Muscle layer of colon (tissue), 2 donors: ENCODE results near the gene OR52D1.

Experiments used
- H3K27ac ChIP-seq: one replicate; pipeline ENCODE4 v1.7.0; 2013; ENCODE audit warnings: low read depth, mild to moderate bottlenecking, low read length, moderate library complexity
- H3K27me3 ChIP-seq, 2 donors: one replicate each; pipeline ENCODE4 v1.7.0; 2013; ENCODE audit warnings: low read length in 2 of 2, mild to moderate bottlenecking in 2 of 2; ENCODE audit not compliant: insufficient read depth in 2 of 2, control insufficient read depth in 1 of 2
- H3K36me3 ChIP-seq: one replicate; pipeline ENCODE4 v1.7.0; 2013; ENCODE audit warnings: mild to moderate bottlenecking, low read length; ENCODE audit not compliant: insufficient read depth
- H3K4me1 ChIP-seq: one replicate; pipeline ENCODE4 v1.7.0; 2013; ENCODE audit warnings: mild to moderate bottlenecking, low read length; ENCODE audit not compliant: insufficient read depth
- H3K4me3 ChIP-seq, 2 donors: one replicate each; pipeline ENCODE4 v1.7.0; 2013; ENCODE audit warnings: low read length in 2 of 2, low read depth in 1 of 2, mild to moderate bottlenecking in 1 of 2, moderate library complexity in 1 of 2
- H3K9ac ChIP-seq: one replicate; pipeline ENCODE4 v1.7.0; 2013; ENCODE audit warnings: low read length
- H3K9me3 ChIP-seq: one replicate; pipeline ENCODE4 v1.7.0; 2013; ENCODE audit warnings: mild to moderate bottlenecking, low read length
- donor health status: abdominal sarcoma.
- donor health status: Adenocarcinoma of cecum.

Gene OR52D1

GRCh38 chr11:5516599-5516998, 28.1 kb downstream of the OR52D1 start, which contains the start of gene UBQLNL:
Gene UBQLNL, minus strand, starts transcription at chr11:5516699. Its CDS starts 258 bp downstream, at chr11:5516441.
- H3K9ac ChIP-seq: no peak within 1 kb of the TSS
- no peak within 1 kb of the TSS for H3K27ac ChIP-seq
- no peaks in the 10 kb centered on the region for H3K27me3 ChIP-seq
- H3K4me1 ChIP-seq: no peaks in the 10 kb centered on the region
- no peaks in the 10 kb centered on the region for H3K9me3 ChIP-seq
- H3K36me3 ChIP-seq: no peaks in the 10 kb centered on the region
- H3K4me3 ChIP-seq: no peak within 1 kb of the TSS

GRCh38 chr11:5521540-5521939, 33.1 kb downstream of the OR52D1 start:
- no peak overlapping the region for H3K4me3 ChIP-seq
- no peaks in the 10 kb centered on the region for H3K36me3 ChIP-seq
- H3K27ac ChIP-seq: no peak overlapping the region
- H3K9me3 ChIP-seq: no peaks in the 10 kb centered on the region
- no peaks in the 10 kb centered on the region for H3K27me3 ChIP-seq
- no peaks in the 10 kb centered on the region for H3K4me1 ChIP-seq
- no peak overlapping the region for H3K9ac ChIP-seq

GRCh38 chr11:5522308-5522707, 33.8 kb downstream of the OR52D1 start:
- no peak overlapping the region for H3K4me3 ChIP-seq
- no peaks in the 10 kb centered on the region for H3K9me3 ChIP-seq
- no peak overlapping the region for H3K27ac ChIP-seq
- H3K9ac ChIP-seq: no peak overlapping the region
- no peaks in the 10 kb centered on the region for H3K36me3 ChIP-seq
- no peaks in the 10 kb centered on the region for H3K4me1 ChIP-seq
- H3K27me3 ChIP-seq: no peaks in the 10 kb centered on the region

- H3K9me3 ChIP-seq: no peaks in the 10 kb centered on the region
- no peaks in the 10 kb centered on the region for H3K27me3 ChIP-seq
- no peaks in the 10 kb centered on the region for H3K4me1 ChIP-seq
- no peak overlapping the region for H3K9ac ChIP-seq
- H3K36me3 ChIP-seq: no peaks in the 10 kb centered on the region
- no peak overlapping the region for H3K27ac ChIP-seq
- no peak overlapping the region for H3K4me3 ChIP-seq
Measured at GRCh38 chr11:5524756-5525155, 36.3 kb downstream of the OR52D1 start.

GRCh38 chr11:5527716-5528115, 39.2 kb downstream of the OR52D1 start:
- no peak overlapping the region for H3K27ac ChIP-seq
- no peak overlapping the region for H3K4me3 ChIP-seq
- no peaks in the 10 kb centered on the region for H3K36me3 ChIP-seq
- no peak overlapping the region for H3K9ac ChIP-seq
- H3K27me3 ChIP-seq: no peaks in the 10 kb centered on the region
- no peaks in the 10 kb centered on the region for H3K9me3 ChIP-seq
- no peaks in the 10 kb centered on the region for H3K4me1 ChIP-seq

GRCh38 chr11:5528495-5528894, 40.0 kb downstream of the OR52D1 start:
- no peaks in the 10 kb centered on the region for H3K27me3 ChIP-seq

GRCh38 chr11:5531053-5531831, 42.8 kb downstream of the OR52D1 start:
- Histone ChIP-seq H3K27me3 (no peaks in the 10 kb centered on the region), H3K4me1 (no peaks in the 10 kb centered on the region), H3K4me3 (no peak overlapping the region), H3K9me3 (no peaks in the 10 kb centered on the region), H3K27ac (no peak overlapping the region), H3K36me3 (no peaks in the 10 kb centered on the region), H3K9ac (no peak overlapping the region)

More at GRCh38 chr11:5528495-5528894, 40.0 kb downstream of the OR52D1 start:
- no peaks in the 10 kb centered on the region for H3K36me3 ChIP-seq
- H3K4me3 ChIP-seq: no peak overlapping the region
- H3K27ac ChIP-seq: no peak overlapping the region
- no peak overlapping the region for H3K9ac ChIP-seq
- H3K4me1 ChIP-seq: no peaks in the 10 kb centered on the region
- no peaks in the 10 kb centered on the region for H3K9me3 ChIP-seq

GRCh38 chr11:5534046-5534445, 45.6 kb downstream of the OR52D1 start:
- Histone ChIP-seq H3K9me3 (no peaks in the 10 kb centered on the region), H3K9ac (no peak overlapping the region), H3K27me3 (no peaks in the 10 kb centered on the region), H3K4me3 (no peak overlapping the region), H3K4me1 (no peaks in the 10 kb centered on the region), H3K36me3 (no peaks in the 10 kb centered on the region), H3K27ac (no peak overlapping the region)

- Histone ChIP-seq H3K9ac (no peak overlapping the region), H3K36me3 (no peaks in the 10 kb centered on the region), H3K27me3 (no peaks in the 10 kb centered on the region), H3K27ac (no peak overlapping the region), H3K4me1 (no peaks in the 10 kb centered on the region), H3K9me3 (no peaks in the 10 kb centered on the region), H3K4me3 (no peak overlapping the region)
Measured at GRCh38 chr11:5536482-5536881, 48.0 kb downstream of the OR52D1 start.
